Stimulated activated CD4-positive, alpha-beta T cell treated with anti-CD3 and anti-CD28 coated beads, Interleukin-2, amount 100 ng/mL, for 48 hours (primary cell): ENCODE data around the gene PALM2AKAP2.

Experiments
- DNase-seq, 2 donors: peaks; one replicate each; pipeline ENCODE4 v3.0.0-alpha.2; 2020

PALM2AKAP2 gene

DNA sequence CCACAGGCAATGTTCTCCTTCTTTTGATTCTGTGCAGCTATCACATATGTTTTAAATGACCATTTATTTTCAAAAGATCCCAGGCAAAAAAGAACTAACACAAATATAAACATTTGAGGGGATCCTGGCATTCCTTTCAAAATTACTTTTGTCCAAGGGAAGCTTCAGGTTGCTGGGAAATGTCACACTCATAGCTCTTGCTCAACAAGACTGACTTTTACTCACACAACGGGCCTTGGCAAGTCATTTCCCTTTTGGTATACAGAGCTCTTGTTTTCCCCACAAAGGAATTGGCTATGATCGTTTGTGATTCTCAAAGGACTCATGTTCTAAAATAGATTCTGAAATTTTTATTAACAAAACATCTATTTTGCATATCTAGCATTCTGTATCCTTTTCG is 4.5 kb upstream of the PALM2AKAP2 start:
- no peak for DNase-seq

DNA sequence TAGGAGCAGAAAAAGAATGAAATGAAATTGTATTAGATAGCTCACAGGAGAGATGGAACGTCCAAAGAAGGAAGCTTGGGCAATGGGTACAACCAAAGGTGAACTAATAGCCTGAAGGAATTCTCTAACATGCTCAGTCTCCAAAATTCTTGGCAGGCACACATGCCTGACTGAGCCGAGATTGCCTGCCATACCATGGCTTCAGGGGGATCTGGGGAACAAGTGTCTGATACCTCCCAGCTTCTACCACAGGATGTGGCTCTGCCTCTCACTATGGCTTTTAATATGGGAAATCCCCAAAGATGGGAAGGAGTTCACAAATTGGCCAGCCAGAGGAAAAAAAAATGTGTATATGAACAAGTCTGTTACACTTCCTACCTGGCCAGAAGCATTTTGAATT is 3.6 kb upstream of the PALM2AKAP2 start:
- no peak for DNase-seq

GRCh38 chr9:109780453-109781033 is 545 bp downstream of the PALM2AKAP2 start:
- no peak for DNase-seq

GRCh38 chr9:109781086-109781485 is 1.1 kb downstream of the PALM2AKAP2 start:
- no peak for DNase-seq

DNA sequence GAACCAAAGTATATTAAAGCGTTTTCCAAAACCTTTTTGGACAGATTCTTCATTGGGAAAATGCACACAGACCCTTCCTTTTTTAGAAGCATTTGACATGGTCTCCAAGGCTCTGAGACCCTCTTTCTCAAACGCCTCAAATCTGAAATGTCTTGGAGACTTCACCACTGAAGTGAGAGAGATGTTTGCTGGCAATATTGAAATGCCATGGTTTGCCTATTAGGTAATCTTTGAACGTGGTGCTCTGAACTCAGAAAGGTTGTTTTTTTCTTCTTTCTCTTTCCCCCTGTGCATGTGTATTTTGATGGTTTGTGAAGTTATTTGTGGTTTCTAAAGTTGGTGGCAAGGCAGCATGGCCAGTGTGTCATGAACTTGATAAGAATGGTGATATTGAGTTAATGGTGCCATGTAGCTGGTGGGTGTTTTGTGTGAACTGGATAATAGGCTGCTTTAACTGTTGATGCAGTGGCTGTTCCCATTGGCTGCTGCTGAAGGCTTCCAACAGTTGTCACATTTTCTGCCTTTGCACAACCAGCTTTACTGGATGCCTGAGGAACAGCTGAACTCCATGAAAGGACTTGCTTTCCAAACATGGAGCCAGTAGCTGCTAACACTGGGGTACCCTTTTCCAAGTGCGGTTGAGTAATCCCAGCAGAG is 1.7 kb downstream of the PALM2AKAP2 start:
- no peak for DNase-seq

- DNase-seq = no peak
These were observed 7.7 kb downstream of the PALM2AKAP2 start for GRCh38 chr9:109787735-109788134.

DNA sequence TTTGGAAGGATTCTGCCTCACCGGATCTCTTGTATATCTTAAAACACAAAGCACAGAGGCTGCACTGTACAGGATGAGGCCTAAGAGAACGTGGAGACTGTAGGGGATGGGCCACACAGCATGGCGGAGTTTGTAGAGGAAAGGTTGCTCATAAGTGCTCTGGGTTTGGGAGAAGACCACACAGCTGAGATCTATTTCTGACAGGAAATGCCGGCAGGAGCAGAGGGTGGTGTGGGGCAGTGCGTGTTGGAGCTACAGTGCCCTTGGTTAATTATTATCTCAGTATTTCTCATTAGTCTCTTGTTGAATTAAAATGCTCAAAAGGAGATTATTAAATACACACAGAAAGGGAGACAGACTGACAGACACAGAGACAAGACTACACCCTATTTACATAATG is 9.6 kb downstream of the PALM2AKAP2 start:
- no peak for DNase-seq

GRCh38 chr9:109789971-109790370 is 10.0 kb downstream of the PALM2AKAP2 start:
- DNase-seq = no peak

- no peak for DNase-seq
These were observed 11.1 kb downstream of the PALM2AKAP2 start for GRCh38 chr9:109791003-109791677.

DNA sequence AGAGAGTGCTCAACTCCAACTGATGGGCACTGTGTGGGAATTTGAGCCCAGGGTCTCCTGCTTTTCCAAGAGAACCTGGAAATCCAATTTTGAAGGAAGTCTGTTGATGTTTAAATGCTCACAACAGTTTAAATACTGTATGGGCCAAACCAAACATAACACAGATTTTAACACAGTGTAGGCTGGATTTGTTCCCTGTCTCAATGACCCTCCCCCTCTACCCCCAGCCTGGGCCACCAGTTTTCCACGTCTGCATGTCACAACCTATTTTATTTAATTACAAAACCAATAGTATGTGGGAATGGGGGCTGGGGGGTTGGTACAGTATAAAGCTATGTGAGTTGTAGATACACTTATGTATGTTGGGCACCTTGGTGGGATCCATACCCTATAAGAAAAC is 11.7 kb downstream of the PALM2AKAP2 start:
- no peak for DNase-seq

DNA sequence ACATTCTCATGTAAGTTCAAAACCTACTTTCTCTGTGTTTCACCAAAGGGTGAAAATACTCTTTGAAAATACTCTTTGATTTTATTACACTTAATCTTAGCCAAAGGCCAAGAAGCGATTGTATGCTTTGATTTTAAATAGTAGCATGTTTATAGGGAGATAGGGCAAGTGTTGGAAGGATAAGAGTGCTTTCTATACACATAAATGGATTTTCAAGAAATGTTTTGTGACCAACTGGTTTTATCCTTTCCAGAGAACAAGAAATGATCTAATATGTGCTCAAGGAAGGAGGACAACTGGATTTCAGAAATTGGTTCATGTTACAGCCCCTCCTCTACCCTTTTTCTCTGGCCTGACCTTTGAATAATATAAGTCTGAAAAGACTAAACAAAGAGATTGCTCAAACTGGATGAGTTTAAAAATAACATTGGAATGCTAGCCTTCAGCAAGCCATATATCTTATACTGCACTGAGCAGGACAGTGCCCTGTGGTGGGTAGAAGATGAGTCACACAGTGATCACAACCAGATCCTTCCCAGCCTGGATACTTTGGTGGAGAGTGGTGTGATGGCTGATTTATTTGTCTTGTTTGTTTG is 13.1 kb downstream of the PALM2AKAP2 start:
- DNase-seq = no peak

GRCh38 chr9:109793921-109794320 is 13.9 kb downstream of the PALM2AKAP2 start:
- no peak for DNase-seq

- no peak for DNase-seq
These were observed 14.5 kb downstream of the PALM2AKAP2 start for GRCh38 chr9:109794361-109795012.

DNA sequence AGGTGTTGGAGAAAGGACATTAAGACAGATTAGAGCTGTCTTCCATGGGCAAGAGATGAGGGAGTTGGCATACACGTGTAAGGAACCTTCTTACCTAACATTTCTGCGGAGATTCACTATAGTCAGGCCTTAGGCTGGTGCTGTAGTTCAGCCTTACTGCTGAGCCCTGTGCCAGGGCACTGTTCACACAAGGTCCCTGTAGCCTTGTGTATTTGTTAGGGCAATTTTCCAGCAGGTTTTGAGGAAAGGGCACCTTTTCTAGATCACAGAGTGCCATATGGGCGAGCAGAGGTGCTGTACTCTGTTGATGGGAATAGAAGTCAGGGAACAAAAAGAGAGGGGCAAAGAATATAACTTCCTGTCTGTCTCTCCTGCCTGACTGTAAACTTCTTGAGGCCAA is 15.6 kb downstream of the PALM2AKAP2 start:
- DNase-seq = no peak

GRCh38 chr9:109796078-109796477 is 16.1 kb downstream of the PALM2AKAP2 start:
- no peak for DNase-seq

DNA sequence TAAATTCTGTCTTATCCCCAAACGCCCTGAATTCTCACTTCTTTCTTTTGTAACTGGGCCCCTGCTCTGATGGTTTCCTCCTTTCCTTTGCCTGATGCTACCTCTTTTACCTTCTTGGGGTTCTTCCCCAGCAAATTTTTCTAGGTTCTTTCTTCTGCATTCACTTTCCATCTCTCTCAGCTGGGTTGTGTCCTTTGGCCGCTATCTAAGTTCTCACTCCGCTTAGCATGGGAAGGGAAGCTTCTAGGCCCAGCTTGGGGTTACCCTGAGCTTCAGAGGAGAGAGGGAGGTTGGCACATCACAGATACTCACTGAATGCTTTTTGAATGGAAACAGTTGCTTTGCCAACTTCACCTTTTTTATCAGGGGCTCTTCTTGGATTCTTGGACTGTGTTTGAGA is 17.0 kb downstream of the PALM2AKAP2 start:
- DNase-seq = no peak

GRCh38 chr9:109797509-109797908 is 17.5 kb downstream of the PALM2AKAP2 start:
- no peak for DNase-seq

- no peak for DNase-seq
These were observed 19.1 kb downstream of the PALM2AKAP2 start for GRCh38 chr9:109799141-109799540.

- no peak for DNase-seq
These were observed 19.8 kb downstream of the PALM2AKAP2 start for GRCh38 chr9:109799792-109800191.

DNA sequence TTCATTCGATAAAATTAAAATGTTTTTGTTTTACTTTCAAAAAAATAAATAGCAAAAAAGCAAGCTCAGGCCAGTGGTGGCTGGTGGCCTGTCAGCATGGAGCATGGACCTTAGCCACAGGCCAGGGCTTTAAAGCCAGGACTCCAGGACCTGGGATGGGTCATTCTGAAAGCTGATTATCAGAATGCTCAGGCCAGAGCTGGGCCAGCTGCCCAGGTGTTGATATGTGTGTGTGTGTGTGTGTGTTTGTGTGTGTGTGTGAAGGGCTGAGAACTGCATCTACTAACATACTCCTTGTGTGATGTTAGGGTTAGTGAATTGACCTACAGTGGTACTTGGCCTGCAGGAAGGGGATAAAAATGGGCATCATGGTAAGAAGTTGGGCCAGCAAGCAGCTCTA is 21.5 kb downstream of the PALM2AKAP2 start:
- no peak for DNase-seq

GRCh38 chr9:109802491-109802890 is 22.5 kb downstream of the PALM2AKAP2 start:
- no peak for DNase-seq

GRCh38 chr9:109805050-109805449 is 25.1 kb downstream of the PALM2AKAP2 start:
- DNase-seq = no peak

- no peak for DNase-seq
These were observed 26.6 kb downstream of the PALM2AKAP2 start for GRCh38 chr9:109806506-109807115.
